Endodermal cell (in vitro differentiated cells): ENCODE results near the gene RSKR. TPM values are rescaled to one million over a fixed set of nuclear protein-coding genes. Genes with fewer than 3 reads are reported as not detected.
A peak's percentile ranks its signal among the peaks of the same experiment; 100 is the strongest.

Experiments
- DNase-seq: peaks from one replicate; pipeline ENCODE4 v3.0.0-alpha.2; 2017
- H3K27ac ChIP-seq: 2 replicates; pipeline ENCODE4 v1.5.1; 2013; ENCODE audit warnings: mild to moderate bottlenecking, low read depth, low read length, moderate library complexity
- H3K27me3 ChIP-seq: 2 replicates; pipeline ENCODE4 v1.6.1; 2013; ENCODE audit warnings: mild to moderate bottlenecking, low read length, moderate library complexity; ENCODE audit not compliant: insufficient read depth, control insufficient read depth, poor library complexity, severe bottlenecking
- H3K36me3 ChIP-seq: 2 replicates; pipeline ENCODE4 v1.7.0; 2013; ENCODE audit warnings: mild to moderate bottlenecking, low read length, moderate library complexity; ENCODE audit not compliant: control insufficient read depth, insufficient read depth
- H3K4me1 ChIP-seq: one replicate; pipeline ENCODE4 v1.7.0; 2013; ENCODE audit warnings: low read length; ENCODE audit not compliant: control insufficient read depth, insufficient read depth
- H3K4me3 ChIP-seq: 2 replicates; pipeline ENCODE4 v1.5.1; 2013; ENCODE audit warnings: mild to moderate bottlenecking, low read length, moderate library complexity
- H3K9ac ChIP-seq: 2 replicates; pipeline ENCODE4 v1.6.1; 2013; ENCODE audit warnings: mild to moderate bottlenecking, low read length, moderate library complexity; ENCODE audit not compliant: poor library complexity, severe bottlenecking; ENCODE audit errors: extremely low read depth
- H3K9me3 ChIP-seq: 2 replicates; pipeline ENCODE4 v1.6.1; 2013; ENCODE audit warnings: mild to moderate bottlenecking, low read length, moderate library complexity; ENCODE audit not compliant: control insufficient read depth
- H3K27ac Mint-ChIP-seq: 2 replicates; pipeline ENCODE4 v1.8.0; 2020; ENCODE audit warnings: mixed read lengths
- H3K27me3 Mint-ChIP-seq: 2 replicates; pipeline ENCODE4 v1.8.0; 2021; ENCODE audit warnings: mild to moderate bottlenecking, mixed read lengths; ENCODE audit not compliant: insufficient read depth
- H3K36me3 Mint-ChIP-seq: 2 replicates; pipeline ENCODE4 v1.8.0; 2020; ENCODE audit warnings: low read depth, mixed read lengths
- H3K4me1 Mint-ChIP-seq: 2 replicates; pipeline ENCODE4 v1.8.0; 2020; ENCODE audit warnings: mixed read lengths
- H3K4me3 Mint-ChIP-seq: 2 replicates; pipeline ENCODE4 v1.8.0; 2020; ENCODE audit warnings: mild to moderate bottlenecking, moderate library complexity, mixed read lengths
- H3K9me3 Mint-ChIP-seq: 2 replicates; pipeline ENCODE4 v1.8.0; 2020; ENCODE audit warnings: mild to moderate bottlenecking, mixed read lengths
- CTCF ChIP-seq: fragments of 200-600 bp; sonication (generic); conservative IDR thresholded peaks from 2 replicates; pipeline ENCODE4 v1.5.0; 2021; ENCODE audit warnings: antibody characterized with exemption, mild to moderate bottlenecking
- WGBS, 2 experiments: methylation state at CpG; one replicate each; pipeline versions ENCODE4 v1.1.5 to v1.1.7; 2013; ENCODE audit warnings: missing lambda C conversion rate in 2 of 2, mixed read lengths in 1 of 2; ENCODE audit not compliant: insufficient coverage in 1 of 2, insufficient read length in 1 of 2; 5-methylcytosine and 5-hydroxymethylcytosine counted together
- total RNA-seq, 2 donors: library from RNA; stranded (reverse); fragmentation: NEBNext Ultra II Directional in 1 of 2; extraction: Animal tissue kit (Norgen Biotek cat#: 25700) in 1 of 2; gene quantifications; 2 replicates in 1 of 2; 3 replicates in 1 of 2; pipeline ENCODE4 v1.2.1, GENCODE V29; 2021

Gene RSKR
- total RNA-seq, 2 donors from 2014 or later, result 25.5 to 27.6 TPM

- no peaks in the 10 kb centered on the region for H3K9me3 ChIP-seq
- peaks cover 32% of the 10 kb centered on the region for H3K36me3 Mint-ChIP-seq
- H3K4me1 ChIP-seq, result no peaks in the 10 kb centered on the region
- no peak overlapping the region for H3K27ac ChIP-seq
- peak; percentile 47 for TF ChIP-seq CTCF
- no peak overlapping the region for H3K9ac ChIP-seq
- H3K27me3 Mint-ChIP-seq, result peaks cover 25% of the 10 kb centered on the region
- H3K27me3 ChIP-seq, result peaks cover 4% of the 10 kb centered on the region
- no peak overlapping the region for H3K27ac Mint-ChIP-seq
- peaks cover 22% of the 10 kb centered on the region for H3K4me1 Mint-ChIP-seq
- no peak overlapping the region for H3K4me3 Mint-ChIP-seq
- no peaks in the 10 kb centered on the region for H3K9me3 Mint-ChIP-seq
- 93 to 95% methylated on average over 3 to 7 of the region's 7 CpGs for WGBS, 2 experiments
- DNase-seq, result peak; percentile 62
- no peak overlapping the region for H3K4me3 ChIP-seq
- H3K36me3 ChIP-seq, result peaks cover 24% of the 10 kb centered on the region
Measured at GRCh38 chr17:28574526-28574925, 39.5 kb downstream of the RSKR start.

- DNase-seq, result peak; percentile 28
- H3K27me3 Mint-ChIP-seq, result peaks cover 25% of the 10 kb centered on the region
- H3K4me1 ChIP-seq, result no peaks in the 10 kb centered on the region
- H3K36me3 Mint-ChIP-seq, result peaks cover 29% of the 10 kb centered on the region
- no peak overlapping the region for H3K9ac ChIP-seq
- no peak overlapping the region for H3K27ac ChIP-seq
- peaks cover 22% of the 10 kb centered on the region for H3K4me1 Mint-ChIP-seq
- 87 to 91% methylated on average over 5 to 6 of the region's 6 CpGs for WGBS, 2 experiments
- H3K27ac Mint-ChIP-seq, result no peak overlapping the region
- no peaks in the 10 kb centered on the region for H3K9me3 Mint-ChIP-seq
- H3K4me3 Mint-ChIP-seq, result no peak overlapping the region
- H3K9me3 ChIP-seq, result no peaks in the 10 kb centered on the region
- no peak for TF ChIP-seq CTCF
- H3K27me3 ChIP-seq, result peaks cover 4% of the 10 kb centered on the region
- no peak overlapping the region for H3K4me3 ChIP-seq
- H3K36me3 ChIP-seq, result peaks cover 19% of the 10 kb centered on the region
Measured at GRCh38 chr17:28573966-28574480, 40.0 kb downstream of the RSKR start.

- peaks cover 14% of the 10 kb centered on the region for H3K36me3 ChIP-seq
- H3K4me3 ChIP-seq, result no peak overlapping the region
- WGBS, 2 experiments, result 92 to 93% methylated on average over 8 to 9 of the region's 9 CpGs
- Mint-ChIP-seq H3K9me3 (no peaks in the 10 kb centered on the region), H3K4me1 (peaks cover 22% of the 10 kb centered on the region), H3K27me3 (peaks cover 25% of the 10 kb centered on the region), H3K27ac (no peak overlapping the region), H3K36me3 (peaks cover 26% of the 10 kb centered on the region), H3K4me3 (no peak overlapping the region)
- no peak overlapping the region for H3K9ac ChIP-seq
- no peak overlapping the region for H3K27ac ChIP-seq
- no peaks in the 10 kb centered on the region for H3K4me1 ChIP-seq
- no peaks in the 10 kb centered on the region for H3K9me3 ChIP-seq
- peaks cover 4% of the 10 kb centered on the region for H3K27me3 ChIP-seq
- no peak for TF ChIP-seq CTCF
- DNase-seq, result peak; percentile 26
Measured at GRCh38 chr17:28573521-28573920, 40.5 kb downstream of the RSKR start.
